ENCODE results near the gene UCP2.
"Not testable (repeated sequence)": the region's sequence is repeated elsewhere in the genome, so short reads cannot be mapped to it uniquely, and the experiment has no call there.

The UCP2 gene

GRCh38 chr11:73989156-73989555, 6.5 kb upstream of the UCP2 start:
- H3K27ac ChIP-seq, result no peak overlapping the region
- H3K4me2 ChIP-seq, result no peak overlapping the region
- TF ChIP-seq CTCF (conservative IDR thresholded peaks at IDR 0.05; ENCODE audit: low read depth, low read length), result no peak
- no peak overlapping the region for H3K9ac ChIP-seq
- H3K79me2 ChIP-seq (ENCODE audit: insufficient read depth, low read depth), result no peaks in the 10 kb centered on the region
- no peak overlapping the region for H3K4me3 ChIP-seq (IDR thresholded peaks at IDR 0.05; ENCODE audit: insufficient read depth, low read depth, low read length)
- H4K20me1 ChIP-seq (ENCODE audit: insufficient read depth), result no peaks in the 10 kb centered on the region
- no peaks in the 10 kb centered on the region for H3K36me3 ChIP-seq (ENCODE audit: insufficient read depth)
- H2AFZ ChIP-seq (ENCODE audit: low read depth), result no peak overlapping the region
- H3K27me3 ChIP-seq (ENCODE audit: insufficient read depth, low read depth), result no peaks in the 10 kb centered on the region
- no peaks in the 10 kb centered on the region for H3K4me1 ChIP-seq (ENCODE audit: low read depth, poor library complexity, severe bottlenecking)

GRCh38 chr11:73988227-73988626, 5.6 kb upstream of the UCP2 start:
- H3K4me3 ChIP-seq (IDR thresholded peaks at IDR 0.05; ENCODE audit: insufficient read depth, low read depth, low read length), result no peak overlapping the region
- peaks cover 6% of the 10 kb centered on the region for H3K4me1 ChIP-seq (ENCODE audit: low read depth, poor library complexity, severe bottlenecking)
- H3K9ac ChIP-seq, result no peak overlapping the region
- H4K20me1 ChIP-seq (ENCODE audit: insufficient read depth), result no peaks in the 10 kb centered on the region
- H3K4me2 ChIP-seq, result no peak overlapping the region
- no peak overlapping the region for H2AFZ ChIP-seq (ENCODE audit: low read depth)
- no peak overlapping the region for H3K27ac ChIP-seq
- TF ChIP-seq CTCF (conservative IDR thresholded peaks at IDR 0.05; ENCODE audit: low read depth, low read length), result no peak
- H3K27me3 ChIP-seq (ENCODE audit: insufficient read depth, low read depth), result no peaks in the 10 kb centered on the region
- H3K36me3 ChIP-seq (ENCODE audit: insufficient read depth), result no peaks in the 10 kb centered on the region
- H3K79me2 ChIP-seq (ENCODE audit: insufficient read depth, low read depth), result no peaks in the 10 kb centered on the region

GRCh38 chr11:73985661-73986060, 3.0 kb upstream of the UCP2 start:
- H3K27me3 ChIP-seq (ENCODE audit: insufficient read depth, low read depth); H3K4me2 ChIP-seq; H3K27ac ChIP-seq; H2AFZ ChIP-seq (ENCODE audit: low read depth); H4K20me1 ChIP-seq (ENCODE audit: insufficient read depth); H3K36me3 ChIP-seq (ENCODE audit: insufficient read depth); H3K9ac ChIP-seq; H3K4me3 ChIP-seq (IDR thresholded peaks at IDR 0.05; ENCODE audit: insufficient read depth, low read depth, low read length): not testable (repeated sequence)
- Histone ChIP-seq H3K4me1 (ENCODE audit: low read depth, poor library complexity, severe bottlenecking) (peaks cover 13% of the 10 kb centered on the region), H3K79me2 (ENCODE audit: insufficient read depth, low read depth) (peaks cover 14% of the 10 kb centered on the region)

- H2AFZ ChIP-seq (ENCODE audit: low read depth), result peak overlapping the region; percentile 100
- peak overlapping the region; percentile 87 for H3K4me2 ChIP-seq
- TF ChIP-seq CTCF (conservative IDR thresholded peaks at IDR 0.05; ENCODE audit: low read depth, low read length), result no peak
- H3K36me3 ChIP-seq (ENCODE audit: insufficient read depth), result no peaks in the 10 kb centered on the region
- no peak overlapping the region for H3K4me3 ChIP-seq (IDR thresholded peaks at IDR 0.05; ENCODE audit: insufficient read depth, low read depth, low read length)
- no peaks in the 10 kb centered on the region for H3K27me3 ChIP-seq (ENCODE audit: insufficient read depth, low read depth)
- H3K79me2 ChIP-seq (ENCODE audit: insufficient read depth, low read depth), result peaks cover 14% of the 10 kb centered on the region
- H3K9ac ChIP-seq, result peak overlapping the region; percentile 74; the same call in 1 of the 2 replicates
- peaks cover 30% of the 10 kb centered on the region for H3K4me1 ChIP-seq (ENCODE audit: low read depth, poor library complexity, severe bottlenecking)
- peak overlapping the region; percentile 76 for H3K27ac ChIP-seq
- no peaks in the 10 kb centered on the region for H4K20me1 ChIP-seq (ENCODE audit: insufficient read depth)
Observed at GRCh38 chr11:73983741-73984538, 1.3 kb upstream of the UCP2 start.
